OCI-LY7 (cell line): ENCODE data around the gene LRRN3. TPM values are rescaled to one million over a fixed set of nuclear protein-coding genes. Genes with fewer than 3 reads are reported as not detected.

Experiments used
- BruUV-seq: library from RNA; stranded (reverse); fragments of 400-500 nt; replicated peaks from 2 replicates; lab custom pipeline; 2021; lab: Mats Ljungman, UMichigan
- CTCF ChIA-PET: fragments of 300-600 bp; sonication (Branson Sonifier 250); formaldehyde crosslinking; loops from one replicate; lab custom pipeline; 2022; ENCODE audit warnings: antibody characterized with exemption; ENCODE audit not compliant: unreplicated experiment; lab: Charles Lee
- POLR2A ChIA-PET: fragments of 300-600 bp; sonication (Branson Sonifier 250); formaldehyde crosslinking; loops from one replicate; lab custom pipeline; 2022; ENCODE audit warnings: antibody characterized with exemption; lab: Charles Lee
- DNase-seq: peaks from one replicate; pipeline ENCODE4 v3.0.0-alpha.2; 2015; ENCODE audit warnings: low spot score
- H2AFZ ChIP-seq: fragments of 200-600 bp; sonication (generic), shearing (Covaris generic); 2 replicates; pipeline ENCODE4 v1.6.1; 2014; ENCODE audit warnings: mild to moderate bottlenecking, antibody characterized with exemption, low read length, moderate library complexity
- H3K27ac ChIP-seq: fragments of 200-600 bp; sonication (generic); 2 replicates; pipeline ENCODE4 v1.5.1; 2014; ENCODE audit warnings: mixed run types, low read depth, mild to moderate bottlenecking, moderate library complexity, low read length, inconsistent platforms; ENCODE audit not compliant: poor library complexity, severe bottlenecking
- H3K36me3 ChIP-seq: fragments of 200-600 bp; sonication (generic); 2 replicates; pipeline ENCODE4 v1.6.1; 2014; ENCODE audit warnings: mild to moderate bottlenecking, antibody characterized with exemption, low read length, moderate library complexity, mixed read lengths; ENCODE audit not compliant: insufficient read depth
- H3K4me1 ChIP-seq: fragments of 200-600 bp; sonication (generic); 2 replicates; pipeline ENCODE4 v1.5.1; 2014; ENCODE audit warnings: mild to moderate bottlenecking, low read length; ENCODE audit not compliant: insufficient read depth, poor library complexity, severe bottlenecking
- H3K4me2 ChIP-seq: fragments of 200-600 bp; sonication (generic); 2 replicates; pipeline ENCODE4 v1.6.1; 2014; ENCODE audit warnings: mild to moderate bottlenecking, low read length
- H3K4me3 ChIP-seq: fragments of 200-600 bp; sonication (generic); 2 replicates; pipeline ENCODE4 v1.5.1; 2014; ENCODE audit warnings: mild to moderate bottlenecking, low read depth, low read length; ENCODE audit not compliant: poor library complexity, severe bottlenecking
- H3K79me2 ChIP-seq: fragments of 200-600 bp; sonication (generic); 2 replicates; pipeline ENCODE4 v1.6.1; 2016; ENCODE audit warnings: low read depth, mild to moderate bottlenecking, low read length, moderate library complexity, mixed read lengths; ENCODE audit not compliant: insufficient read depth
- H3K9me2 ChIP-seq: fragments of 200-600 bp; sonication (generic); 2 replicates; pipeline ENCODE4 v1.6.1; 2016; ENCODE audit warnings: mild to moderate bottlenecking, low read length, mixed read lengths; ENCODE audit not compliant: insufficient read depth
- H3K9me3 ChIP-seq: fragments of 200-600 bp; sonication (generic); 2 replicates; pipeline ENCODE4 v1.6.1; 2014; ENCODE audit warnings: mild to moderate bottlenecking, mixed run types, low read length, mixed read lengths
- H4K20me1 ChIP-seq: fragments of 200-600 bp; sonication (generic); 2 replicates; pipeline ENCODE4 v1.6.1; 2014; ENCODE audit warnings: mild to moderate bottlenecking, antibody characterized with exemption, low read length, moderate library complexity, mixed read lengths; ENCODE audit not compliant: insufficient read depth
- EZH2phosphoT487 ChIP-seq: fragments of 200-600 bp; sonication (generic); IDR thresholded peaks from 2 replicates; pipeline ENCODE4 v1.6.1; 2018; ENCODE audit warnings: low read depth, borderline replicate concordance, mild to moderate bottlenecking, mixed run types, antibody characterized with exemption, low read length, moderate library complexity, mixed read lengths
- intact Hi-C: fragments of 100-400 bp; cut with micrococcal nuclease; formaldehyde crosslinking; loops from one replicate; pipeline ENCODE4 v1.10.0; 2022; ENCODE audit not compliant: unreplicated experiment
- total RNA-seq, 2 experiments: library from RNA; depleted of rRNA in 1 of 2; stranded (reverse); fragments of >200 nt in 1 of 2; shearing (Covaris generic) in 1 of 2; gene quantifications; 2 replicates each; pipeline ENCODE4 v1.2.3, GENCODE V29; 2014 to 2022
- TF ChIP-seq, protein P1 (sequence below): fragments of 200-600 bp; sonication (generic); conservative IDR thresholded peaks from 2 replicates; pipeline ENCODE4 v1.5.1; 2014; ENCODE audit warnings: mild to moderate bottlenecking, antibody characterized with exemption, low read length, moderate library complexity, mixed read lengths

The LRRN3 gene
- total RNA-seq, 2 experiments from 2014 or later, result not detected

DNA sequence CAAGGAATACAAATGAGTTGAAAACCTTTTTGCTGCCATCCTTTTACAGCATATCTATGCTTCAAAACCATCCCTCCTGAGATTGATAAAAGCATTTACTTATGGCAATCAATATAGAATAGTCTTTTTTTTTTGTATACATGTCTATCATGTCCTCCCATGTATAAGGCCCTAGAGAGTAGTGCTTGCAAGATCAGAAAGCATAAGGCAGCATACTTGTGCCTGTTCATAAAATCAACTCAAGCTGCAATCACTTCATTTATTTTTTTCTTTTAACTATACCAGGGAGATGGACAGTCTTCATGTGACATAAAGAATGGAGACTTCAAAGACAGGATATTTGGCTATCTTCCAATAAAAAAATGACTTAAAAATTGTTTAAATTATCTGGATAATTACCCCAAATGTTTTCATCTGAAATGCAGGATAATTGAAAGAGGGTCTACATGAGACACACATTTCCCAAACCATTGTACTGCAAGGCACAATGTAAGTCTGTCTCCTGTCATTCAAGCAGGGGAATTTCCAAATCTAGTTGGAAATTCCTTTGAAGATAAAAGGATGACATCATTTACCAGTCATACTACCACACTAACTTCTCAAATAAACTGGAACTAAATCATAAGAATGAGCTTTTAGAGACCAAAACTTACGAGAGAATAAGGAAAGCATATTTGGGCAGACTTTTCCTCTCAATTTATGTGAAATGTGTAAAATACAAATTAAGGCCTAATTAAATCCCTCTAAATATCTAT lies 22.5 kb downstream of the LRRN3 start:
- H3K27ac ChIP-seq, result no peak overlapping the region

DNA sequence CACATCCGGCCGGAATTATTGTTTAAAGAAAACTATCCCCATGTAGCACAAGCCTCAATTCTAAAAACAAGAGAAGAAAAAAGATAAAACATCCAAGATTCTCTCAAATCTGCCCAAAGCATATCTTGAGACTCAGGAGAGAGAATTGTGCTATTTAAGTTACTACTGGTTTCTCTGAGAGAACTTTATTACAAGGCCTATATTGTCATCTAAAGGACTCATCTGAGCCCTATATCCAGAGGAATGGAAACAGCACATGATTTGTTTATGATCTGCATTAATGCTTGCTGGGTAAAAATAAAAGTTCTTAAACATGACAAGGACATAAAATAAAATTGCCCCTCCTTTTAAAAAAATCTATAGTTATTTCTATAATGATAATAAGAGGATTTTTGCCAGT lies 25.0 kb downstream of the LRRN3 start:
- no peaks in the 10 kb centered on the region for H3K36me3 ChIP-seq
- no peaks in the 10 kb centered on the region for H4K20me1 ChIP-seq
- H3K9me2 ChIP-seq, result no peaks in the 10 kb centered on the region
- ChIA-PET POLR2A (no interaction called here), CTCF (no interaction called here)
- TF ChIP-seq EZH2phosphoT487, result no peak
- TF ChIP-seq, protein P1, sequence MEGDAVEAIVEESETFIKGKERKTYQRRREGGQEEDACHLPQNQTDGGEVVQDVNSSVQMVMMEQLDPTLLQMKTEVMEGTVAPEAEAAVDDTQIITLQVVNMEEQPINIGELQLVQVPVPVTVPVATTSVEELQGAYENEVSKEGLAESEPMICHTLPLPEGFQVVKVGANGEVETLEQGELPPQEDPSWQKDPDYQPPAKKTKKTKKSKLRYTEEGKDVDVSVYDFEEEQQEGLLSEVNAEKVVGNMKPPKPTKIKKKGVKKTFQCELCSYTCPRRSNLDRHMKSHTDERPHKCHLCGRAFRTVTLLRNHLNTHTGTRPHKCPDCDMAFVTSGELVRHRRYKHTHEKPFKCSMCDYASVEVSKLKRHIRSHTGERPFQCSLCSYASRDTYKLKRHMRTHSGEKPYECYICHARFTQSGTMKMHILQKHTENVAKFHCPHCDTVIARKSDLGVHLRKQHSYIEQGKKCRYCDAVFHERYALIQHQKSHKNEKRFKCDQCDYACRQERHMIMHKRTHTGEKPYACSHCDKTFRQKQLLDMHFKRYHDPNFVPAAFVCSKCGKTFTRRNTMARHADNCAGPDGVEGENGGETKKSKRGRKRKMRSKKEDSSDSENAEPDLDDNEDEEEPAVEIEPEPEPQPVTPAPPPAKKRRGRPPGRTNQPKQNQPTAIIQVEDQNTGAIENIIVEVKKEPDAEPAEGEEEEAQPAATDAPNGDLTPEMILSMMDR, result no peak
- no peak for DNase-seq
- no peak overlapping the region for H3K4me3 ChIP-seq
- BruUV-seq, result no TSS peak
- no peaks in the 10 kb centered on the region for H3K9me3 ChIP-seq
- no peaks in the 10 kb centered on the region for H3K4me1 ChIP-seq
- intact Hi-C loops, result no loop called here
- no peak overlapping the region for H2AFZ ChIP-seq
- H3K27ac ChIP-seq, result no peak overlapping the region
- no peaks in the 10 kb centered on the region for H3K79me2 ChIP-seq
- no peak overlapping the region for H3K4me2 ChIP-seq

More for the DNA sequence above, 22.5 kb downstream of the LRRN3 start:
- ChIA-PET POLR2A (no interaction called here), CTCF (no interaction called here)
- no peak for DNase-seq
- Histone ChIP-seq H2AFZ (no peak overlapping the region), H3K79me2 (no peaks in the 10 kb centered on the region), H3K9me2 (no peaks in the 10 kb centered on the region), H4K20me1 (no peaks in the 10 kb centered on the region), H3K9me3 (no peaks in the 10 kb centered on the region), H3K4me3 (no peak overlapping the region), H3K4me1 (no peaks in the 10 kb centered on the region), H3K36me3 (no peaks in the 10 kb centered on the region), H3K4me2 (no peak overlapping the region)
- BruUV-seq, result no TSS peak
- TF ChIP-seq, protein P1, result no peak
- no peak for TF ChIP-seq EZH2phosphoT487
- intact Hi-C loops, result no loop called here

DNA sequence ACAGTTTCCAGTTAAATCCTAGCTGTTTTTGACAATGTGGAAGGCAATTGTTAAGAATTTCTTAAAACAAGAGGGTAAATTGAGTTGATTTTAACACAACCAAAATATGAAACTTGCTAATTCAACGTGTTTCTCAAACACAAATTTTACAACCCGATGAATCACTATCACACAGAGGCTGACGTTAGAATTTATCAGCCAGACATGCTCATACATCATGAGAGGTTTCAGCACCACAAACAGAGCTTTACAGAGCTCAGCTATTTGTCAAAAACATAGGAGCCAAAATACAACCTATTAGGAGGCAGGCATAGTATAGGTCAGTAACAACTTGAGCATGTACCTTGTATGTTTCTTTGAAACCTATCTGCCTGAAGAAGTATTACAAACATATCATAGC lies 36.1 kb downstream of the LRRN3 start:
- intact Hi-C loops, result no loop called here
- no peak for DNase-seq
- Histone ChIP-seq H3K4me2 (no peak overlapping the region), H3K4me3 (no peak overlapping the region), H3K36me3 (no peaks in the 10 kb centered on the region), H3K27ac (no peak overlapping the region), H3K79me2 (no peaks in the 10 kb centered on the region), H3K4me1 (no peaks in the 10 kb centered on the region), H3K9me3 (no peaks in the 10 kb centered on the region), H2AFZ (no peak overlapping the region), H4K20me1 (no peaks in the 10 kb centered on the region), H3K9me2 (no peaks in the 10 kb centered on the region)
- BruUV-seq, result no TSS peak
- ChIA-PET CTCF (no interaction called here), POLR2A (no interaction called here)
- TF ChIP-seq EZH2phosphoT487, result no peak
- TF ChIP-seq, protein P1, result no peak
